Astrocyte of the spinal cord (primary cell): Measurements from ENCODE around the gene TEF.

Experiments used
- DNase-seq: peaks from one replicate; pipeline ENCODE4 v3.0.0; 2011; ENCODE audit warnings: low read depth, low spot score
- H3K4me3 ChIP-seq: 2 replicates; pipeline ENCODE4 v1.5.1; 2011; ENCODE audit warnings: low read depth, mild to moderate bottlenecking, low read length, moderate library complexity
- CTCF ChIP-seq: IDR thresholded peaks from 2 replicates; pipeline ENCODE4 v1.5.1; 2012; ENCODE audit warnings: low read depth, mild to moderate bottlenecking, low read length, inconsistent platforms
- in situ Hi-C: cut with HindIII; loops from 2 replicates; pipeline ENCODE4 v1.10.0; 2017; ENCODE audit warnings: low sequenced_read_pairs

TEF gene

GRCh38 chr22:41345807-41346335 is 35.9 kb upstream of the TEF start:
- no peak for TF ChIP-seq CTCF
- no peak for DNase-seq
- no peak overlapping the region for H3K4me3 ChIP-seq
- in situ Hi-C loops: no loop called here

GRCh38 chr22:41347066-41347859 is 34.5 kb upstream of the TEF start:
- no peak for DNase-seq
- no peak overlapping the region for H3K4me3 ChIP-seq
- no peak for TF ChIP-seq CTCF
- in situ Hi-C loops: no loop called here

- in situ Hi-C loops: no loop called here
- DNase-seq: no peak
- H3K4me3 ChIP-seq: no peak overlapping the region
- TF ChIP-seq CTCF: no peak
Observed at GRCh38 chr22:41348964-41349484, 32.7 kb upstream of the TEF start.

GRCh38 chr22:41350087-41350486 is 31.7 kb upstream of the TEF start:
- in situ Hi-C loops: no loop called here
- no peak for DNase-seq
- no peak overlapping the region for H3K4me3 ChIP-seq
- no peak for TF ChIP-seq CTCF

- H3K4me3 ChIP-seq: no peak overlapping the region
- no peak for TF ChIP-seq CTCF
- no peak for DNase-seq
- in situ Hi-C loops: no loop called here
Observed at GRCh38 chr22:41351011-41351410, 30.7 kb upstream of the TEF start.

- DNase-seq: peak; percentile 17
- in situ Hi-C loops: no loop called here
- H3K4me3 ChIP-seq: no peak overlapping the region
- TF ChIP-seq CTCF: no peak
Observed at GRCh38 chr22:41352058-41352457, 29.7 kb upstream of the TEF start.
